ENCODE data around the gene ARHGDIB. TPM values are rescaled to one million over a fixed set of nuclear protein-coding genes. Genes with fewer than 3 reads are reported as not detected.

The ARHGDIB gene
- total RNA-seq, 1 experiment from 2014 or later = 23.5 TPM

DNA sequence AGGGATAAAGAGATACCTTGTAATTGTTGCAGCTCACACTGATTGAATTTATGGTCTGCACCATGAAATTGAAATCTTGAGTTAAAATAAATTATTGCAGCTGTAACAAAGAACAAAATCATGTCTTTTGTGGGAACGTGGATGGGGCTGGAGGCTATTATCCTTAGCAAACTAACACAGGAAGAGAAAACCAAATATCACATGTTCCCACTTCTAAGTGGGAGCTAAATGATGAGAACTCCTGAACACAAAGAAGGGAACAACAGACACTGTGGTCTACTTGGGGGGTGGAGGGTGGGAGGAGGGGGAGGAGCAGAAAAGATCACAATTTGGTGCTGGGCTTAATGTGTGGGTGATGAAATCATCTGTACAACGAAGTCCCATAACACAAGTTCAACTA, 45.7 kb downstream of the ARHGDIB start:
- H3K9me3 Mint-ChIP-seq (ENCODE audit: low read depth, unreplicated experiment) = no peaks in the 10 kb centered on the region
- H3K4me1 Mint-ChIP-seq (ENCODE audit: low read depth, unreplicated experiment) = peaks cover 31% of the 10 kb centered on the region
- intact Hi-C loops (cut with micrococcal nuclease; ENCODE audit: unreplicated experiment) = no loop called here
- H3K27ac Mint-ChIP-seq (ENCODE audit: unreplicated experiment) = no peak overlapping the region
- TF ChIP-seq, protein P1, sequence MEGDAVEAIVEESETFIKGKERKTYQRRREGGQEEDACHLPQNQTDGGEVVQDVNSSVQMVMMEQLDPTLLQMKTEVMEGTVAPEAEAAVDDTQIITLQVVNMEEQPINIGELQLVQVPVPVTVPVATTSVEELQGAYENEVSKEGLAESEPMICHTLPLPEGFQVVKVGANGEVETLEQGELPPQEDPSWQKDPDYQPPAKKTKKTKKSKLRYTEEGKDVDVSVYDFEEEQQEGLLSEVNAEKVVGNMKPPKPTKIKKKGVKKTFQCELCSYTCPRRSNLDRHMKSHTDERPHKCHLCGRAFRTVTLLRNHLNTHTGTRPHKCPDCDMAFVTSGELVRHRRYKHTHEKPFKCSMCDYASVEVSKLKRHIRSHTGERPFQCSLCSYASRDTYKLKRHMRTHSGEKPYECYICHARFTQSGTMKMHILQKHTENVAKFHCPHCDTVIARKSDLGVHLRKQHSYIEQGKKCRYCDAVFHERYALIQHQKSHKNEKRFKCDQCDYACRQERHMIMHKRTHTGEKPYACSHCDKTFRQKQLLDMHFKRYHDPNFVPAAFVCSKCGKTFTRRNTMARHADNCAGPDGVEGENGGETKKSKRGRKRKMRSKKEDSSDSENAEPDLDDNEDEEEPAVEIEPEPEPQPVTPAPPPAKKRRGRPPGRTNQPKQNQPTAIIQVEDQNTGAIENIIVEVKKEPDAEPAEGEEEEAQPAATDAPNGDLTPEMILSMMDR (IDR thresholded peaks at IDR 0.05; ENCODE audit: unreplicated experiment) = no peak
- no TSS peak for BruUV-seq (replicated peaks)
- no peak for DNase-seq
- no peaks in the 10 kb centered on the region for H3K27me3 Mint-ChIP-seq (ENCODE audit: unreplicated experiment)
- H3K36me3 Mint-ChIP-seq (ENCODE audit: insufficient read depth, unreplicated experiment) = peaks cover 1% of the 10 kb centered on the region
- CTCF ChIA-PET = no interaction called here
- no peak overlapping the region for H3K4me3 Mint-ChIP-seq (ENCODE audit: low read depth, unreplicated experiment)

DNA sequence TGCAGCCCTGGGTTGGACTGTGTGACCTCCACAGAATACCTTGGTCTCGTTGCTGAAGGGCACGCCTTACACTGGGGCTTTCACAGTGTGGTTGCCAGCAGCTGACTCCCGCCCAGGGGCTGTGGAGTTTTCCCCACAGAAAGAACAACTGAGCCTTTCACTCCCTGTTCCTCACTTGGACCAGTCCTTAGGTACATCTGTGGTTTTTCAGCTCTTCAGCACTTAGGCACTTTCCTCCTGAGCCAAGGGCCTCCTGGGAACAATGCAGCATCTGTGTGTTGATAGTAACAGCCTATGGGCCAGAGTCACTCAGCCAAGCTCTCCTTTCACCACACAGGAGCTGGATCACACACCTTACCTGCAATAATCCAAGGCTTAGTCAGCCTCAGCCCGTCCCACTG, 48.0 kb downstream of the ARHGDIB start:
- no TSS peak for BruUV-seq (replicated peaks)
- peaks cover 6% of the 10 kb centered on the region for H3K36me3 Mint-ChIP-seq (ENCODE audit: insufficient read depth, unreplicated experiment)
- H3K27me3 Mint-ChIP-seq (ENCODE audit: unreplicated experiment) = no peaks in the 10 kb centered on the region
- H3K4me1 Mint-ChIP-seq (ENCODE audit: low read depth, unreplicated experiment) = peaks cover 42% of the 10 kb centered on the region
- H3K27ac Mint-ChIP-seq (ENCODE audit: unreplicated experiment) = no peak overlapping the region
- peak; percentile 71 for DNase-seq
- peaks cover 1% of the 10 kb centered on the region for H3K9me3 Mint-ChIP-seq (ENCODE audit: low read depth, unreplicated experiment)
- no peak overlapping the region for H3K4me3 Mint-ChIP-seq (ENCODE audit: low read depth, unreplicated experiment)
- CTCF ChIA-PET = interaction anchor here (0.5 to 1.3 kb wide), 5 partner anchors 8 to 361 kb away, joined by 3 to 4 read pairs (median 4); partner anchors contain the start of genes C12orf60 and WBP11
- intact Hi-C loops (cut with micrococcal nuclease; ENCODE audit: unreplicated experiment) = no loop called here
- TF ChIP-seq, protein P1 (IDR thresholded peaks at IDR 0.05; ENCODE audit: unreplicated experiment) = no peak

DNA sequence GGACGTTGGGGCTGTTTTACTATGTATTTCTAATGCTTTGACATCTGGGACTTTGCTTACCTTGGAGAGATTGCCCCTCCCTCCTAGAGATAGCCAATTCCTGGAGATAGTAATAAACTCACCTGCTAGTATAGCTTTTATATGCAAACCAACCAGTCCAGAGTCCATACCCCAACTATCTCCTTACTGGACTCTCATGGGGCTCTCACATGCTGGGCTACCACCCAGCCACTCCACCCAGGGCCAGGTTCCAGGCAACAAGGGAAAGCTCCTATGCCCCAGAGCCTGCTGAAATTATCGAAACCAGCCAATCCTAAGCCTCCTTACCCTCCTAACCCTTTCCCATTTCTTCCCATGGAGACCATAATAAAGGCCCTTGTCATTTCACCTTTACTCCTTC, 50.3 kb downstream of the ARHGDIB start:
- Mint-ChIP-seq H3K9me3 (ENCODE audit: low read depth, unreplicated experiment) (peaks cover 3% of the 10 kb centered on the region), H3K27me3 (ENCODE audit: unreplicated experiment) (no peaks in the 10 kb centered on the region), H3K4me3 (ENCODE audit: low read depth, unreplicated experiment) (no peak overlapping the region), H3K4me1 (ENCODE audit: low read depth, unreplicated experiment) (peaks cover 42% of the 10 kb centered on the region), H3K27ac (ENCODE audit: unreplicated experiment) (peak overlapping the region; percentile 88), H3K36me3 (ENCODE audit: insufficient read depth, unreplicated experiment) (peaks cover 6% of the 10 kb centered on the region)
- intact Hi-C loops (cut with micrococcal nuclease; ENCODE audit: unreplicated experiment) = no loop called here
- DNase-seq = no peak
- no TSS peak for BruUV-seq (replicated peaks)
- TF ChIP-seq, protein P1 (IDR thresholded peaks at IDR 0.05; ENCODE audit: unreplicated experiment) = no peak
- CTCF ChIA-PET = no interaction called here

DNA sequence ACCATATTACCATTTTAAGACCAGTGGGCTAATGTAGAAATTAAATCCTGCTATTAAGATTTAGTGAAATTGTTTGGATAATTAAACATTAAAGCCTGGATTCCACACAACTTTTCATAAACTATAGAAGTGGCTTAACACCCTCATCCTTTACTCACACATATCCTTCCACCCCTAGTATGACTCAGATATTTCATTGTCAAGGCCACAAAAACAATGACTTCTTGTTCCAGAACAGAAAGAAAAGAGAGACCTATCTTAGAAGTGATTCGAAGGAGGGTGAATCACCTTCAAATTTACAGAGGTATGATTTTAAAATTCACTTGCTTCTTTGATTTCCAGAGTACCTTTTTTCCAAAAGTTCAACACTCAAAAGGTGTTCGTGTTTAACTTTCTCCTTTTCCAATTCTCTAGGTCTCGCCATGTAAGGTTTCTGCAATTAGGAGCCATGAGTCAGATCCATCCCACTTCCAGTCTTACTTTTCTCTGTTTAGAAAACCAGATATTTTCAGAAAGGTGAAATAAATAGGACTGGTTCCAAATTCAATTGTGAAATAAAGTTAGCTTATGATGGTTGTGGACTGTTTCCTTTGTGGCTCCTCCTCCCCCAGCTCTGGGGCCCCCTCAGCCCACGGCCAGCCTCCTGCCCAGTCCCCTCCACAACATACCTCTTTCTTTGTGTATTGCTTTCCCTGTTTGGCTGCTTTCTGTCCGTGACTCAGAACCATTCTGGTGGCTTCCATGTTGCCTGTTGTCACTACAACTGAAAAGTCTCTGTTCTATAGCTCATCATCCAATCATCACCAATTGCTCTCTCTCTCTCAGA, 51.1 kb downstream of the ARHGDIB start:
- Mint-ChIP-seq H3K4me3 (ENCODE audit: low read depth, unreplicated experiment) (peak overlapping the region; percentile 25), H3K27me3 (ENCODE audit: unreplicated experiment) (no peaks in the 10 kb centered on the region), H3K4me1 (ENCODE audit: low read depth, unreplicated experiment) (peaks cover 48% of the 10 kb centered on the region), H3K27ac (ENCODE audit: unreplicated experiment) (peak overlapping the region; percentile 88), H3K9me3 (ENCODE audit: low read depth, unreplicated experiment) (peaks cover 6% of the 10 kb centered on the region), H3K36me3 (ENCODE audit: insufficient read depth, unreplicated experiment) (peaks cover 6% of the 10 kb centered on the region)
- TF ChIP-seq, protein P1 (IDR thresholded peaks at IDR 0.05; ENCODE audit: unreplicated experiment) = no peak
- intact Hi-C loops (cut with micrococcal nuclease; ENCODE audit: unreplicated experiment) = no loop called here
- BruUV-seq (replicated peaks) = no TSS peak
- CTCF ChIA-PET = interaction anchor here (0.6 kb wide), 1 partner anchor 21 kb away, joined by 3 read pairs; no protein-coding TSS in a partner anchor
- DNase-seq = no peak

Data from Calu3 (cell line).